Tibial nerve (tissue), 4 donors: ENCODE data around the gene ZNF175. TPM values are rescaled to one million over a fixed set of nuclear protein-coding genes. Genes with fewer than 3 reads are reported as not detected.

Experiments
- DNase-seq, 2 donors: peaks; one replicate each; pipeline ENCODE4 v3.0.0-alpha.2; 2019; ENCODE audit warnings: low spot score in 2 of 2
- H3K27ac ChIP-seq, 4 donors: fragments of 200-600 bp; sonication (generic) in 3 of 4; one replicate each; pipeline ENCODE4 v1.5.1; 2017 to 2019; ENCODE audit warnings: mild to moderate bottlenecking in 1 of 4
- H3K27me3 ChIP-seq, 2 donors: fragments of 200-600 bp; sonication (generic) in 1 of 2; one replicate each; pipeline versions ENCODE4 v1.5.1 to v1.6.0; 2017 to 2019
- H3K36me3 ChIP-seq, 3 donors: fragments of 200-600 bp; sonication (generic); one replicate each; pipeline ENCODE4 v1.5.1; 2018 to 2019
- H3K4me1 ChIP-seq, 4 donors: fragments of 200-600 bp; sonication (generic) in 3 of 4; one replicate each; pipeline ENCODE4 v1.5.1; 2017 to 2019
- H3K4me3 ChIP-seq, 4 donors: fragments of 200-600 bp; sonication (generic) in 3 of 4; one replicate each; pipeline ENCODE4 v1.5.1; 2017 to 2019; ENCODE audit warnings: mild to moderate bottlenecking in 1 of 4, moderate library complexity in 1 of 4
- H3K9me3 ChIP-seq, 4 donors: fragments of 200-600 bp; sonication (generic) in 3 of 4; one replicate each; pipeline ENCODE4 v1.5.1; 2017 to 2019
- CTCF ChIP-seq, 5 experiments: fragments of 200-600 bp in 3 of 5; fragments of 450-650 bp in 2 of 5; sonication (generic) in 3 of 5; IDR thresholded peaks; one replicate each; pipeline ENCODE4 v1.5.1; 2016 to 2019; ENCODE audit warnings: antibody characterized with exemption in 5 of 5, mild to moderate bottlenecking in 3 of 5, moderate library complexity in 2 of 5
- EP300 ChIP-seq, 2 donors: sonication (generic); formaldehyde crosslinking; IDR thresholded peaks; one replicate each; pipeline ENCODE4 v1.6.1; 2017; ENCODE audit warnings: antibody characterized with exemption in 2 of 2, mild to moderate bottlenecking in 1 of 2
- POLR2A ChIP-seq, 2 donors: fragments of 450-650 bp; IDR thresholded peaks; one replicate each; pipeline ENCODE4 v1.6.1; 2017; ENCODE audit warnings: antibody characterized with exemption in 2 of 2, mild to moderate bottlenecking in 2 of 2, moderate library complexity in 2 of 2
- whole genome bisulfite sequencing, 2 donors: methylation state at CpG; one replicate each; pipeline ENCODE4 v1.1.5; 2018; 5-methylcytosine and 5-hydroxymethylcytosine counted together
- total RNA-seq, 4 donors: library from RNA; depleted of rRNA; stranded (reverse); fragments of >200 nt; gene quantifications; one replicate each; pipeline ENCODE4 v1.1.0, GENCODE V29; 2016

The ZNF175 gene
- total RNA-seq, 4 donors from 2014 or later: 4.3 to 8.5 (median 7.3) TPM

DNA sequence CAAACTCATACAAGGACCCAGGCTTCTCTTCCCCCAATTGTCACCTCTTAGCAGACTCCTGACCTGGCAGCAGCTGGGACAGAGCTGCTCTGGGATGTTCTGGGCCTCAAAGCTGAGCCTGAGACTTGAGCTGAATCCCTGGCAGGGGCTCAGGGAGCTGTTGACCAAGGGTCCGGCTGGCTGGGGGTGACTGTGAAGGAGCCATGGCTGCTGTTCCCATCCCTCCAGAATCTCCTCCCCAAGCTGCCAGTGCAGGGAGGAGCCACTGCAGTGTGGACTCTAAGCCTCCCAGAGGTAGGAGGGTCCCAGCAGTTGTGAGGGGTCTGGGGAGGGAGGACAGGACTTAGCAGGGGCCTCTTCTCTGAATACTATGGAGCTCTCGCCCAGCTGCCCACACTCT, 41.8 kb upstream of the ZNF175 start:
- WGBS, 2 donors: 63 to 91% methylated on average over 1 to 2 of the region's 2 CpGs
- DNase-seq: no peak
- TF ChIP-seq POLR2A (IDR thresholded peaks at IDR 0.05): no peak
- no peak for TF ChIP-seq CTCF (IDR thresholded peaks at IDR 0.05)
- no peak for TF ChIP-seq EP300 (IDR thresholded peaks at IDR 0.05)
- no peaks in the 10 kb centered on the region for H3K4me1 ChIP-seq
- no peak overlapping the region for H3K27ac ChIP-seq
- H3K9me3 ChIP-seq: no peaks in the 10 kb centered on the region
- H3K36me3 ChIP-seq: no peaks in the 10 kb centered on the region
- H3K27me3 ChIP-seq: no peaks in the 10 kb centered on the region
- H3K4me3 ChIP-seq: no peak overlapping the region

DNA sequence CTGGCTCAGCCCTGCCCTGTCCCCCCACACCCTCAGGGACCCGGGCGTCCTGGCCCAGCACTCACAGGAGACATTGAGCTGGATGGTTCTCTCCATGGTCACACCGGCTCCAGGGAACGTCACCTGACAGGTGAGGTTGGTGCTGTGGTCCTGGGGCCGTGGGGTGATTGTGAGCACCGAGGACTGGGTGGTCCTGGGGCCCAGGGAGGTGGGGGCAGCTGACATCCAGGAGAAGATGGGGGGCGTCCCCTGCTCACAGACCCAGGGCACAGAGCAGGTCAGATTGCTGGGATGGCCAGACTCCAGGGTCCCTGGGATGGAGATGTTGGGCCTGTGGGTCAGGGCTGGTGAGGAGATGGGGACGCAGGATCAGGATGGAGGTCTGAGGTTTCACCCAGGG, 40.5 kb upstream of the ZNF175 start:
- TF ChIP-seq POLR2A (IDR thresholded peaks at IDR 0.05) (no peak), CTCF (IDR thresholded peaks at IDR 0.05) (no peak)
- Histone ChIP-seq H3K27ac (no peak overlapping the region), H3K9me3 (peaks cover 0 to 1% (median 0%) of the 10 kb centered on the region in 4 donors), H3K4me1 (no peaks in the 10 kb centered on the region), H3K36me3 (no peaks in the 10 kb centered on the region), H3K27me3 (no peaks in the 10 kb centered on the region), H3K4me3 (no peak overlapping the region)
- no peak for DNase-seq
- WGBS, 2 donors: 73 to 80% methylated on average over 2 to 6 of the region's 8 CpGs

DNA sequence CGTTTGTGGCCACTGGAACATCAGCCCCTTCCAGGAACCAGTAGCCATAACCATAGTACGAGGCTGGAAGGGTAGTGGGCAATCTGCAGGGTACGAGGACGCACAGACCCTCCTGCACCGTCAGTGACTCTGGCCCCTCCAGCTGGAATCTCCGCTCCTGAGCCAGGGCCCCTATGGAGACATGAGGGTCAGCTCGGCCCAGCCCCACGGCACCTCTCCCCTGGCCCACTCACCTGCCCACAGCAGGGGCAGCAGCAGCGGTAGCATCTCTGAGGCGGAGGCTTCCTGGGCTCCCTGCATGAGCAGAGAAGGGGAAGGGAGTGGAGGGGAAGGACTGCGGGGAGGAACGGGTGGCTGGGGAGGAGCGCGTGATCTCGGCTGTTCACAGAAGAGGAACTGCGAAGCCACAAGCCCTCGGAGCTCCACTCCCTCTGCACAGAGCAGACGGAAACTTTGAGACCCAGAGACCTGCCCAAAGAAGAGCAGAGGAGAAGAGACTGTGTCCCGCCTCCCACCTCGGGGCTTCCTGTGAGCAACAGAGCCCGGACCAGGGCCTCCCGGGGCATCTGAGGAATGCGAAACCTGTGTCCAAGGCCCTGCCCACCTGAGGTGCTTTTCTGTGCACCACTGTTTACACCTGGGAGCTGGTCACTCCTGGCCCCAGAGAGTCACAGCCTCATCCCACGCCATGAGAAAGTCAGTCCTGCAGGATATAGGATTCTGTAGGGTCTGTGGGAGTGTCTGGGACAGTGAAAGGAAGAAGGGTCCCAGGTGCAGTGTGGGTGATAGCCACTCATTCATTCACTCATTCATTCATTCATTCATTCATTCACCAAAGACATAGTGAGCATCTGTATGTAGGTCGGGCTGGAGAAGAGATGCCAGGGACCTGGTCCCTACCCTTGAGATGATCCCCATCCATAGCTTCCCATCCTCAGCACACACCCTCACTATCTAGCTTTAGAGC, 39.5 kb upstream of the ZNF175 start, which contains the start of gene SIGLEC6:
TSS of gene SIGLEC6 (minus strand) at position 322 of the 967 bp plus-strand sequence. CDS start at position 300, 22 bp downstream.
- H3K27ac ChIP-seq: no peak within 1 kb of the TSS
- no peaks in the 10 kb centered on the region for H3K4me1 ChIP-seq
- TF ChIP-seq EP300 (IDR thresholded peaks at IDR 0.05): no peak
- TF ChIP-seq POLR2A (IDR thresholded peaks at IDR 0.05): no peak
- TF ChIP-seq CTCF (IDR thresholded peaks at IDR 0.05): no peak
- H3K27me3 ChIP-seq: no peaks in the 10 kb centered on the region
- peaks cover 0 to 3% (median 0%) of the 10 kb centered on the region in 4 donors for H3K9me3 ChIP-seq
- 30 to 41% methylated on average over 18 to 20 of the region's 25 CpGs for WGBS, 2 donors
- peak within 1 kb of the TSS in 1 of 4 donors; percentile 26 for H3K4me3 ChIP-seq
- no peaks in the 10 kb centered on the region for H3K36me3 ChIP-seq
- DNase-seq: peak; percentile 17 to 44

GRCh38 chr19:51535535-51535934, 35.5 kb upstream of the ZNF175 start:
- Histone ChIP-seq H3K36me3 (no peaks in the 10 kb centered on the region), H3K4me1 (no peaks in the 10 kb centered on the region), H3K27ac (no peak overlapping the region), H3K9me3 (peaks cover 0 to 3% (median 0%) of the 10 kb centered on the region in 4 donors), H3K4me3 (no peak overlapping the region), H3K27me3 (no peaks in the 10 kb centered on the region)
- DNase-seq: no peak
- 87% methylated on average over 1 of the region's 1 CpG for WGBS, 2 donors
- TF ChIP-seq CTCF (IDR thresholded peaks at IDR 0.05): no peak
- no peak for TF ChIP-seq EP300 (IDR thresholded peaks at IDR 0.05)
- TF ChIP-seq POLR2A (IDR thresholded peaks at IDR 0.05): no peak

DNA sequence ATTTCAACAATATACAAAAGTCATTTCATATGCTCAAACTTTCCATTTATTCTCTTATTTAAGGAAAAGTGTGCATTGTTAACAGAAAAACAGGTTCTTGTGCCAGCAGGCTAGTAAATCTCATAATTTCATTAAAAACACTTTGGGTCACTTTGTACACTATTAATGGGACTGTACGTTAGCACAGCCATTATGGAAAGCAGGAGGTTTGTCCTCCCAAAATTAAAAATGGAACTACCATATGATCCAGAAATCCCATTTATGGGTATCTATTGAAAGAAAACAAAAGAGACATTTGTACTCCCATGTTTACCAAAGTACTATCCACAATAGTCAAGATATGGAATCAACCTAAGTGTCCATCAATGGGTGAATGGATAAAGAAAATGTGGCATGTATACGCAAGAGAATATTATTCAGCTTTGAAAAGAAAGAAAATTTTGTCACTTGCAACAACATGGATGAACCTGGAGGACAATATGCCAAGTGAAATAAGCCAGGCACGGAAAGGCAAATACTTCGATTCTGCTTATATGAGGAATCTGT, 31.2 kb upstream of the ZNF175 start:
- Histone ChIP-seq H3K4me3 (no peak overlapping the region), H3K36me3 (no peaks in the 10 kb centered on the region), H3K4me1 (no peaks in the 10 kb centered on the region), H3K27me3 (no peaks in the 10 kb centered on the region), H3K9me3 (peaks cover 0 to 3% (median 0%) of the 10 kb centered on the region in 4 donors), H3K27ac (no peak overlapping the region)
- WGBS, 2 donors: 80 to 81% methylated on average over 4 of the region's 4 CpGs
- TF ChIP-seq EP300 (IDR thresholded peaks at IDR 0.05) (no peak), CTCF (IDR thresholded peaks at IDR 0.05) (no peak), POLR2A (IDR thresholded peaks at IDR 0.05) (no peak)
- DNase-seq: no peak
